Mucosa of descending colon (tissue), 3 donors: Measurements from ENCODE around the gene SEMA4B. TPM values are rescaled to one million over a fixed set of nuclear protein-coding genes. Genes with fewer than 3 reads are reported as not detected.

ENCODE experiments used
- ATAC-seq: fragments of 200-7000 bp; cut with Tn5 transposase; one replicate; pipeline ENCODE4 v1.9.1; 2020; ENCODE audit warnings: mild to moderate bottlenecking, moderate library complexity
- DNase-seq, 3 donors: peaks; one replicate each; pipeline ENCODE4 v3.0.0-alpha.2; 2020
- H3K36me3 ChIP-seq: fragments of 200-600 bp; one replicate; pipeline ENCODE4 v1.8.0; 2021; ENCODE audit warnings: low read depth, mild to moderate bottlenecking
- H3K4me1 ChIP-seq: fragments of 200-600 bp; one replicate; pipeline ENCODE4 v1.8.0; 2021; ENCODE audit warnings: low read depth, mild to moderate bottlenecking
- H3K4me3 ChIP-seq: fragments of 200-600 bp; one replicate; pipeline ENCODE4 v1.8.0; 2021; ENCODE audit warnings: mild to moderate bottlenecking
- H3K9me3 ChIP-seq: fragments of 200-600 bp; one replicate; pipeline ENCODE4 v1.8.0; 2021; ENCODE audit warnings: mild to moderate bottlenecking
- intact Hi-C, 2 donors: fragments of 100-400 bp; cut with DNase I in 1 of 2; cut with micrococcal nuclease in 1 of 2; formaldehyde crosslinking; loops; one replicate each; pipeline versions ENCODE4 v1.11.0 to v1.11.1; 2022; cut with DNase I, micrococcal nuclease
- total RNA-seq, 3 donors: library from RNA; stranded (reverse); fragmentation: NEBNext Ultra II Directional in 2 of 3; extraction: Animal tissue kit (Norgen Biotek cat#: 25700) in 2 of 3; gene quantifications; one replicate each; pipeline versions ENCODE4 v1.2.1 to v1.2.4, GENCODE V29; 2021 to 2023
- TF ChIP-seq, protein P1 (sequence below): fragments of 200-600 bp; IDR thresholded peaks from one replicate; pipeline ENCODE4 v1.8.0; 2022; ENCODE audit warnings: antibody characterized with exemption, mild to moderate bottlenecking
- donor health status: DM: no; HTN: no; CAD: no; lungs with moderate emphysema.
- donor health status: DM: no; HTN: no; CAD: no.
- donor health status: DM: no; HTN: yes; CAD: no.

Gene SEMA4B
- total RNA-seq, 3 donors from 2014 or later, result 118 to 146 (median 131) TPM

DNA sequence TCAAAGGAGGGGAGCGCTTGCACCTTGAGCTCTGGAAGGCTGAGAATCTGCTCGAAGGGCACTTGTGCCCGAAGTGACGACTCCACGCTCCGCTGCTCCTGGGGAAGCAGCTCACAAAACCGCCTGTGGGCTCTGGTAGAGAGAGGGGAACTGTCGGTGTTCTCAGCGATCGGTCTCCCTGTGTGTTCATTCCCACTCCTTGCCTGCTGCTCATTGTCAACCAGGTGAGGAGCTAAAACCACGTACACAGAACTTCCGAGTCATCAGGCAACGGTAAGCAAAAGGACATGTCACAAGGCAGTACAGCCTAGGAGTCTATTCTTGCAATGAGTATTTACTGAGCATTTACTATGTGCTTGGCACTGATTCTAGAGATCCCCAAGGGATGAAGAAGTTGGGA lies 31.1 kb downstream of the SEMA4B start:
- ATAC-seq (no peak), DNase-seq (peak in 1 of 3 donors; percentile 61)
- no peak overlapping the region for H3K4me3 ChIP-seq
- TF ChIP-seq, protein P1, sequence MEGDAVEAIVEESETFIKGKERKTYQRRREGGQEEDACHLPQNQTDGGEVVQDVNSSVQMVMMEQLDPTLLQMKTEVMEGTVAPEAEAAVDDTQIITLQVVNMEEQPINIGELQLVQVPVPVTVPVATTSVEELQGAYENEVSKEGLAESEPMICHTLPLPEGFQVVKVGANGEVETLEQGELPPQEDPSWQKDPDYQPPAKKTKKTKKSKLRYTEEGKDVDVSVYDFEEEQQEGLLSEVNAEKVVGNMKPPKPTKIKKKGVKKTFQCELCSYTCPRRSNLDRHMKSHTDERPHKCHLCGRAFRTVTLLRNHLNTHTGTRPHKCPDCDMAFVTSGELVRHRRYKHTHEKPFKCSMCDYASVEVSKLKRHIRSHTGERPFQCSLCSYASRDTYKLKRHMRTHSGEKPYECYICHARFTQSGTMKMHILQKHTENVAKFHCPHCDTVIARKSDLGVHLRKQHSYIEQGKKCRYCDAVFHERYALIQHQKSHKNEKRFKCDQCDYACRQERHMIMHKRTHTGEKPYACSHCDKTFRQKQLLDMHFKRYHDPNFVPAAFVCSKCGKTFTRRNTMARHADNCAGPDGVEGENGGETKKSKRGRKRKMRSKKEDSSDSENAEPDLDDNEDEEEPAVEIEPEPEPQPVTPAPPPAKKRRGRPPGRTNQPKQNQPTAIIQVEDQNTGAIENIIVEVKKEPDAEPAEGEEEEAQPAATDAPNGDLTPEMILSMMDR, result no peak
- intact Hi-C loops, result no loop called here
- H3K36me3 ChIP-seq, result peaks cover 8% of the 10 kb centered on the region
- H3K9me3 ChIP-seq, result no peaks in the 10 kb centered on the region
- H3K4me1 ChIP-seq, result peaks cover 32% of the 10 kb centered on the region

DNA sequence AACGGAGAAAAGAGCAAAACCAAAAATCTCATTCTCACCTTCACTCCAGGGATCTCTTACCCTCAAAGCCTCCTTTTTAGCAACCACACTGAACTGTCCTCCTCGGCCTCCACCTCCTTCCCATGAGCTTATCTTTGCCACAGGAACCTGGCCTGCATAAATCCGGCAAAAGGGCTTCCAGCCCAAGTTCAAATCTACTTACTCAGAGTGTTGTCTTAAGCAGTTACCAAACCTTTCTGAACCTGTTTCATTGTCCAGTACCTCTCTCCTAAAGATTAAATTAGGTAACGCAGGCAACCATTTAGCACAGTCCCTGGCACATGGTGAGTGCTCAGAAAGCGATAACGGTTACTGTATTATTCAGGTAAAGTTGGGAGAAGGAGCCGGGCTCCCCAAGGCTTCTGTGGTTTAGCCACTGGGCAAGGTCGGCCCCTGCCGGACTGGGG lies 31.8 kb downstream of the SEMA4B start:
- no peak for ATAC-seq
- no peaks in the 10 kb centered on the region for H3K9me3 ChIP-seq
- intact Hi-C loops, result no loop called here
- H3K4me3 ChIP-seq, result peak overlapping the region; percentile 47
- DNase-seq, result no peak
- peaks cover 8% of the 10 kb centered on the region for H3K36me3 ChIP-seq
- TF ChIP-seq, protein P1, result peak; percentile 57
- peaks cover 32% of the 10 kb centered on the region for H3K4me1 ChIP-seq

DNA sequence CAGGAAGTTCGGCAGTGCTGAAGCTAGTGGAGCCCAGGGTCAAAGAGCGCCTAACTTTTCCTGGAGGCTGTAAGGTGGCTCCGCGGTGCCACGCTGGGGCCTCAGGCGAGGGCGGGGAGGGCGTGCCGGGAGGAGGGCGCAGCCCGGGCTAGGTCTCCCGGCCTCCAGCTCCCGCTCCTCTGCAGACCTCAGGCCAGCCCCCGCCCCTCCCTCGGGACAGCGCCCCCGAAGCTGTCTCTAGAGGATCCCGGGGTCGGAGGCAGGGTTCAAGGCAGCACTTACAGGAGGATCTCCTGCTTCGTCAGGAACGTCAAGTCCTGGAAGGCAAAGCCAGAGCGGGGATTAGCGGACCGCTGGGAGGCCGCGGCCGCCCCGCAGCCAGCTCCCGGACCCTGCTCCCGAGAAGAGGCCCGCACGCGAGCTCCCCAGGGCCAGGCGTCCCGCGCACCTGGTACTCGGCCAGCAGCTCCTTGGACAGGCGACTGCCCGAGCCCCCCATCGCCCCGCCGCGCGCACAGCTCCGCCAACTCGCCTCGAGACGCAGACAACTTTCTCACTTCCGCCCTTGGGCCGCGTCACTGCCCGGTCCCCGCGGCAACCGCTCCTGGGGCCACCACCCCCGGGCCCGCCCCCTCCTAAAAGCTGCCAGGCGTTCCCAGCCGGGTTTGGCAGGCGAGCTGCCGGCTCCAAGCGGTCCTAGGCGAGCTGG lies 32.4 kb downstream of the SEMA4B start, which contains the start of gene CIB1:
CIB1 (minus strand) TSS at position 555 of the 709 bp plus-strand sequence; CDS start at position 499, 56 bp downstream.
- H3K4me1 ChIP-seq, result peaks cover 32% of the 10 kb centered on the region
- H3K4me3 ChIP-seq, result peak within 1 kb of the TSS; percentile 50
- H3K36me3 ChIP-seq, result peaks cover 8% of the 10 kb centered on the region
- TF ChIP-seq, protein P1, result no peak
- no peaks in the 10 kb centered on the region for H3K9me3 ChIP-seq
- intact Hi-C loops, result no loop called here
- peak; percentile 85 for ATAC-seq
- peak; percentile 97 to 99 (median 99) for DNase-seq

DNA sequence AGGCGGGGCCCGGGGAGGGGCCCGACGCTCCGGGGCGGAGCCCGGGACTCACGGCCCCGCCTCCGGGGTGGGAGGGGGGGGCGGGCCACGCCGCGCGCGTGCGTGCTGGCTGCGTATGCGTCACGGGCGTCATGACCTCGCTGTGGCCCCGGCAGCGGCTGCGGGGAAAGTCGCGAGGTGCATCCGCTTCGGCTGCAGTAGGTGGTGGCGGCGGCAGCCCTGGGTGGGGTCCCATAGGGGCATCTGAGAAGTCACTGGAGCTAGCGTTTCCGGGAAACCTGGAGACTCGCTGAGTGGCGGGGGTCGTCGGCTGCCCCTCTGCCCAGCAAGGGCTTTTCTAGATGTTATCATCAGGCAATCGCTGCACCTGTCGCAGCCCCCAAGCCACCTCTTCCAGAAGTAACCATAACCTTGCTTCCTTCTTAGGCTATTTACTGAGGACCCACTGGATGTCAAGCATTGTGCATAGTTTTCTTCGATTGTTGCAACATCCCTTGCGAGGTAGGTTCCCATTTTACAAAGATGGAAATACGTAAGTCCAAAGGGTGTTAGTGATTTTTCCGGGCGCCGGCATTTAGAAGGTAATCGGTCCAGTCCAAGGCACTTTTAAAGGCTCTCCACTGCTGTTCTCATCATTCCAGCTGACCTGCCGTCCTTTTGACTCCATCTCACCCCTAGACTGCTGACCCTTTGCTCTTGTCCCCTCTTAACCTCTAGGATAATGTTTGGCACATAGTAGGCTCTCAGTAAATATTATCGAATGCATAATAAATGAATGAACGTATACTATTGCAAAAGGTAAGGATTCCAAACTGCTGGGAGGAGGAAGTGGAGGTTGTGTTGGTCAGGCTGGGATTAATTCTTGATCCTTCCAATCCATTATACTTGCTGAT lies 33.2 kb downstream of the SEMA4B start, which contains the start of gene GDPGP1:
GDPGP1 (plus strand) TSS at position 114 of the 893 bp plus-strand sequence. CDS start 6,700 bp downstream, outside the sequence.
- DNase-seq, result no peak
- peak within 1 kb of the TSS; percentile 50 for H3K4me3 ChIP-seq
- no peaks in the 10 kb centered on the region for H3K9me3 ChIP-seq
- ATAC-seq, result no peak
- peaks cover 8% of the 10 kb centered on the region for H3K36me3 ChIP-seq
- peaks cover 32% of the 10 kb centered on the region for H3K4me1 ChIP-seq
- TF ChIP-seq, protein P1, result no peak
- intact Hi-C loops, result no loop called here

DNA sequence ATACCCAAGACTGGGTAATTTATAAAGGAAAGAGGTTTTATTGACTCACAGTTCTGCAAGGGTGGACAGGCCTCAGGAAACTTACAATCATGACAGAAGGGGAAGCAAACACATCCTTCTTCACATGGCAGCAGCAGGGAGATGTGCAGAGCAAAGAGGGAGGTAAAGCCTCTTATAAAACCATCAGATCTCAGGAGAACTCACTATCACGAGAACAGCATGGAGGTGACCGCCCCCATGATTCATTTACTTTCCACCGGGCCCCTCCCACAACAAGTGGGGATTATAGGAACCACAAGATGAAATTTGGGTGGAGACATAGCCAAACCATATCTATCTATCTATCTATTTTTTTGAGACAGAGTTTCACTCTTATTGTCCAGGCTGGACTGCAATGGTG lies 38.2 kb downstream of the SEMA4B start:
- no peaks in the 10 kb centered on the region for H3K4me1 ChIP-seq
- DNase-seq (no peak), ATAC-seq (no peak)
- TF ChIP-seq, protein P1, result no peak
- no peaks in the 10 kb centered on the region for H3K36me3 ChIP-seq
- intact Hi-C loops, result no loop called here
- H3K9me3 ChIP-seq, result no peaks in the 10 kb centered on the region
- H3K4me3 ChIP-seq, result no peak overlapping the region
